HG02610 (cell line): Measurements from ENCODE around the gene ZFPM1.

Experiments used
- ATAC-seq: cut with Tn5 transposase; IDR thresholded peaks from one replicate; pipeline ENCODE4 v1.9.1; 2021; ENCODE audit warnings: mild to moderate bottlenecking, moderate library complexity; ENCODE audit not compliant: unreplicated experiment

Gene ZFPM1

DNA sequence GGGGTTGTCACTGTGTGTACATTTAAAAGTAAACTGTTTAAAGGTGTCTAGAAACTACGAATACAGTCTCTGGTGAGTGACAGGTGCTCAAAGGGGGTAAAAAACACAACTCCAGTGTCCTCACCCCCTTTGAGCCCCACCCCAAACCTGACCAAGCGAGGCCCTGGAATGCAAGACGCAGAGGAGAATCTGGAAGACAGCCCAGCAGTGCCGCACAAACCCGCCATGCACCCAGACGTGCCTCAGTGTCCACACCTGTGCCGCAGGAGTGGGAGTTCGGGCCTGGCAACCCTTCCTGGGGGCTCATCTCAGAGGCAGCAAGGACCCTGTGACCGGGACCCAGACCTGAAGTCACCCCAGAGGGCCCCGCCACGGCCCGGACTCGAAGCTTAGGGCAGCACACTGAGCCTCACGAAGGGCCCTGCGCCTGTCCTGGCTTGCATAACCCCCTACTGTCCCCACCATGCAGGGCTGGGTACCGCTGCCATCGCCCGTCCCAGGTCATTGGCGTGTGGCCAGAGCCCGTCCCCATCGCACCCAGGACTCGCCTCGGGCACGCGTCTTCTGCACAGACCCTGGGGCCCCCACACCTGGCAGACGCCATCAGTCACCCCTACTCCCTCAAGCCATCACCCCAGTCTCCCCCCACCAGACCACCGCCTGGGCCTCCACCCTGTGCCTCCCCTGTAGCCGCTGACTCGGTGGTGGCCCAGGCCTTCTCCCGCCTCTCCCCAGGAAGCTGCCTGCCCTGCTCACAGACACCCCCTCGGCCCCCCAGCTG lies 84.1 kb downstream of the ZFPM1 start:
- ATAC-seq: no peak

DNA sequence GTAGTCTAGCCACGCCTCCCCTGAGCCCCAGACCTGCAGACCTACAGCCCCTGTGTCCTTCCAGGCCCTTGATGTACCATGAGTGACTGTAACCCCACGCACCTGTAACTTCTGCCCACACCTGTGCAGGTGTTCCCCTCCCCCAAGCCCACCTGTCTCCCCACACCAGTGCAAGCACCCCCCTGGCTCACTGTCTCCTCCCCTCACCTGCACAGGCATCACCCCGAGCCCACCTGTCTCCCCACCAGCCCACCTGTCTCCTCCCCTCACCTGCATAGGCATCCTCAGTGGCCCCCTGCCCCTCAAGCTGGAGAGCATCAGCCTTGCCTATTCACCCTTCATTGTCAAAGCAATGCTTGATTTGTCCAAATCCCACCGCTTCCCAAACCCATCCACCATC lies 84.8 kb downstream of the ZFPM1 start:
- no peak for ATAC-seq

DNA sequence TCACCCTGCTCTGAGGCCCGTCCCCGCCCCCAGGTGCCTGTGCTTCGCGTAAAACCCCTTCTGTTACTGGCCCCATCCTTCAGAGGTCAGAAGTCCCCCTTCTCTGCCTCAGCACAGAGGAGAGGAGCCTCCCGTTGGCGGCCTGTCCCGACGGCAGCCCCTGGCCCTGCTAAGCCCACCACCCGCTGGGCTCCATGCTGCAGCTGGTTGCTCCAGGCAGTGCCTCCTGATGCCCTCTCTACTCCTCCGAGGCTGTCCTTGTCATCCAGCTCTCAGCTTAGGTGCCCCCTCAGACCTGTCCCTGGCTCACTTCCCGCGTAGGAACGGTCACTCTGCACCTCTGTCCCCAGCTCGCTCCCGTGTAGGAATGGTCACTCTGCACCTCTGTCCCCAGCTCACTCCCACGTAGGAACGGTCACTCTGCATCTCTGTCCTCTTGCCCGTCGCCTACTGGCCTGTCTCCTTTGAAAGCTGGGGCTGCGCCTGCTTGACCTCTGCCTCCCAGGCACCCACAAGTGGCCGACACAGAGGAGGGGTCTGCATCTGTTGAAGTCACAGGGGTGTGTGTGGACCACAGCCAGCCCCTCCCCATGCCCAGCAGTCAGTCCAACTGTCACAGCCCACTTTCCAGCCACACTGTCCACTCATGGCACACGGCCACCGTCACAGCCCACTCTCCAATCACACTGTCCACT lies 85.4 kb downstream of the ZFPM1 start:
- ATAC-seq: no peak

DNA sequence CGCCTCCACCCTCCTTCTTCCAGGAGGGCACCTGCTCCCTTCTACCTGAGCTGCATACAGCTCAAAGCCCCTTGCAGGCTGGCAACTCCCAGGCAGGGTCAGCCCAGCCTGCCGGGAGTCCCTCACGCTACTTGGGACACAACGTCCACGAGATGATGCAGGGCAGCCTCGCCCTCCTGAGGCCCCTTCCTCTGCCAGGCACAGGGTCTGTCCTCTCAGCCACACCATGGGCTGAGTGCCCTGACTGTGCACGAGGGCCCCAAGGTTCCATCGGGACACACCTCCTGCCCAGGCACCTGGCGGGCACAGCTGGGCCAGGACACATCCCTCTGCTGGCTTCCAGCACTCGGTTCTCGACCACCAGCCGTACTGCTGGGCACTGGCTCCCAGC lies 86.2 kb downstream of the ZFPM1 start:
- ATAC-seq: no peak

DNA sequence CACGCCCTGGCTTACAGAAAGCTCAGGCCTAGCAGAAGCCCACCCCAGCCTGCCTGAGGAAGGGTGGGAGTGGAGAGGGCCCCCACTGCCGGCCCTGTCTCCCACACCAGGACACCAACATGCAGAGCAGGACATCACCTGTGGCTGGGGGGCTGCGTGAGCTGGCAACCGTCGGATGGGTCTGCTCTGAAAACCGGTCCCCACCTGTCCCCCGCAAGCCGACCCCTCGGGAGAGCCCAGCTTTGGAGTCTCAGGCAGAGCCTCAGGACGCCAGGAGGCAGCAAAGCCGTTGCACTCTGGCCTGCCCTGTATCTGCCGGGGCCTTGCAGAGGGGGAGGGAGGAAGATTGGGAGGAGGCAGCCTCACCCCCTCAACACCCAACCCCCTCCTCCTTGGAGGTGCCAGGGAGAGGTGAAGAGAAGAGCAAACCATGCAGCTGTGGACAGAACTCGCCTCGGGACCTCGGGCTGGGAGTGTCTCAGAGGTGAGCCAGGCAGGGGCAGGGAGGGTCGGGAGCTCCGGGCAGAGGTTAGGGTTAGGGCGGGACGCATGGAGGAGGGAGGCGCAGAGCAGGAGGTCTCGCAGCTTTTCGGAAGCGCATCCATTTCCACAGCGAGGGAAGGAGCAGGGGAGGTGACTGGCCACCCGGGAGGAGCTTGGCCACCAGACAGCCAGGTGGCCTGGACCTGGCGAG lies 86.7 kb downstream of the ZFPM1 start:
- ATAC-seq: no peak

DNA sequence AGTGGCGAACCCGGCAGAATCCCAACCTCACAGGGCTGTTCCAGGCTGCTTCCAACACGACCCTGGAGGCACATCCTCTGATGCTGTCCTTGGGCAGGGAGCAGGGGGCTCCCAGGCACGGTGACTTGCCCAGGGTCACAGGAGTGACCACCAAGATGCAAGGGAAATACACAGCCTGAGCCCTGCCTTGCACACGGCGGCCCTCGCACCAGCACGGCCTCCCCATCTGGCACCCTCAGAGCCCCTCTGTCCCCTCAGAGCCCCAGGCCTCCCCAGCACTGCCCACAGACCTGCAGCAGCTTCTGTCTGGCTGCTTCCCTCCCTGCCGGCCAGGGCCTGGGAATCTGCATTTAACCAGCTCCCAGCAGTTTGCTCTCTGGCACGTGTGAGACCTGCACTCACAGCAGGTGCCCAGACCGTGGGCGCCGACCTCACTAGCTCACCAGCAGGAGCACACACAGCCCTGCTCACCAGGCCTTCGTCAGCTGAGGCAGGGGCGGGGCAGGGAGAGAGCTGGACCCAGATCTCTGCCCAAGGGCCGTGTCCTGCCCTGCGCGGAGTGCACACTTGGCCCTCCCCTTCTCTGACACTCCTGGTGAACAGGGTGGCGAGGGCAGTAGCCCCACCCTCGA lies 87.4 kb downstream of the ZFPM1 start:
- no peak for ATAC-seq

DNA sequence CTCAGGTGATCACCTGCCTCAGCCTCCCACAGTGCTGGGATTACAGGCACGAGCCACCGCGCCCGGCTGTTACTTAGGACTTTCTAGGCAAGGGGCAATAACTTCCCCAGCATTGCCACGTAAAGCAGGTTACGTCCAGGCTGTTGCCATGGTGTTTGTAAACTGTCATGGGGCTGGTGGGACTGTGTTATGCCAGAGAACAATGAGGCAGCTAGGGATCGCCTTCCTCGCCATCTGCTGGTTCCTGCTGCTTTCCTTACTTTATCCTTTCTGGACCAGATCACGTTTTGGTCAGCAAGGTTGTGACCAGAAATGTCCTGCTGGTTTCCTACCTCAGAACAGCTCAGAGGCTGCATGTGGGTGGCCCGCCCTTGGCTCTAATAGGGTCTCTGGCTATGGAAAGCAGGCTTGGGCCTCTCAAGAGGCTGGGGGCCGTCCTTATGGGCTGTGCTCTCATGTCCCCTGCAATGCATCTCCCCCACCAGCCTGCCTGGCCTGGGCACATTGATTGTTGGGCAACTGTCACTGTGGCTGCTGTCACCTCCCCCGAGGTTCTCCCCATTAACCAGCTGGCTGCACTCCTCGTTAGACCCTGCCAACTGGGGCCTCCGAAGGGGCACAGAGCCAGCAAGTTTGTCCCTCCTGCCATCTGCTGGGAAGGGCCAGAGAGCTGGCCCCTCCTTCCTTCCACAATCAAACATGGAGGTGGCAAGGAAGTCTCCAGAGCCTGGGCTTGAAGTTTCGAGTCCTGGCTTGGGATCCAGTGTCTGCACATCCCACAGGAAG lies 88.9 kb downstream of the ZFPM1 start:
- ATAC-seq: no peak

DNA sequence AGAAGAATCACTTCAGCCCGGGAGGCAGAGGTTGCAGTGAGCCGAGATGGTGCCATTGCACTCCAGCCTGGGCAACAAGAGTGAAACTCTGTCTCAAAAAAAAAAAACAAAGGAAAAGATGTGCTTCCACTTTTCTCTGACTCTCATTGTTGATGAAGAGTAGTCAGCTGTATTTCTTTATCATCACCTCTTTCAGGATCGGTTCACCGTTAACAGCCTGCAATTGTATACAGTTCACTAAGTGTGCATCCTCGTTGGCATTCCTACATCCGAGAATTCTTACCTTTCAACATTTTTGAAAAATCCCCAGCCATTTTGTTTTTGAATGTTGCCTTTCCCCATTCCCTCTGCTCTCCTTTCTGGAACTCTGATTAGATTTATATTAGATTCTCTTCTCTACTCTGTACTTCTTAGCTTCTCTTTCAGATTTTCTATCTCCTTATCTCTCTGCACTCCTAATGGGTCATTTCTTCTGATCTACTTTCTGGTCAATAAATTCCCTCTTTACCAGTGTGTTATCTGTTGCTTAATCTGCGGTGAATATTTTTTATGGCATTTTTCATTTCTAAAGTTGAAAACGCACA lies 90.2 kb downstream of the ZFPM1 start:
- ATAC-seq: no peak

DNA sequence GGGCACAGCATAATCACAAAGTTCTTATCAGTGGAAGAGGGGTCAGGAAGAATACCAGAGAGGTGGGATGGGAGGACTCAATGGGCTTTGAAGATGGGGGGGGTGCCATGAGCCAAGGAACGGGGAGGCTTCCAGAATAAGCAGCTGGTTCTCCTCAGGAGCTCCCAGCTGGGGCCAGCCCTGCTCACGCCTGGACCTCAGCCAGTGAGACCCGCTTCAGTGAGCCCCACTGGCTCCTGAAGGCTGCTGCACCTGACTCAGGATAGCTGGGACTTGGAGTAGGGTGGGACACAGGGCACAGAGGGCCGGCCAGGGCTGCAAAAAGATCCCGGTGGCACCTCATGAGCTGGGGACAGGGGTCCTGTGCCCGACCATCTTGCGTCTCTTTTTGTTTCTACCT lies 92.7 kb downstream of the ZFPM1 start:
- no peak for ATAC-seq

DNA sequence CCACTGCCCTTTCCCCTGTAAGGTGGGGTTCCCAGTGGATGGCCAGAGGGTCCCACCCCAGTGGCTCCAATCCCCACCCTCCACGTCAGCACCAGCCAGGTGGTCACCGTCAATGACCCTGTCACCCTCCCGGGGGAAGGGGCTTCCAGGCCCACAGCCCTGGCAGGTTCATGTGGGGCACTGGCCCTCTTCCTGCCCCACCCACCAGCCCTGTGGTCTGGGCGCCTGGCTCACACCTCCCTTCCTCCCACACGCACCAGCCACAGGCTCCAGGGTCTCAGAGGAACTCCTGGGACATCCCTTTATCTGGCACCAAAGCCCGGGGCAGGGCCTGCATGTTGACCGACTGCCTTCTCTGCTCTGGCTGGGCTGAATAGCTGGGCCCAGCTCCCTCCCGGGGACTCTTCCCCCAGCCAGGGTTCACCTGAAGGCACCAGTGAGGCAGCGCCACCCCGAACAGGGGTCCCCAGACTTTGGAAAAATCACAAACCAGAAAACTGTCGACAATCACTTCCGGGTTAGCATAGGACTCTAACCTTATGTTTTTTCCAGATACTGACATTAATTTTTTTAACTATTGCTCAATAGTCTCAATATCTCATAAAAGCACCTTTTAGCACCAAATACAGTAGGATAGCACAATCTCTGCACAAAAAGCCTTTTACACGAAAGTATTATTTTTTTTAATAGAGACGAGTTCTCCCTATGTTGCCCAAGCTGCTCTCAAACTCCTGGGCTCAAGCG lies 95.2 kb downstream of the ZFPM1 start:
- ATAC-seq: no peak

DNA sequence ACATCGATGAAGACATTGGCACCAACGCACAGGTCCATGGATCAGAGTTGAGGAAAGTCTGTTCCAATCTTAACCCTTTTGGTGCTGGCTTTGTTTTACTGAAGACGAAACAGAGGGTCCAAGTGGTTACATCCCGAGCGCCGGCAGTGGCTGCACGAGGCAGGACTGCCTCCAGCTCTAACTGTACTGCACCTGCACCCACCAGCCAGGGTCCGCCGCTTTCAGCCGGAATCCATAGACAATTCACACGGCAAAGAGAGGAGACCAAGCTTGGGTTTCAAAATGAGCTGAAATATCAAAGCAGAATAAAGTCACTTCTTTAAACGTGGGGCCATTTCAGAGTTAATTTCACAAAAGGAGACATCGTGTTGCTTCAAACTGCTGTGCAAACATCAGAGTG lies 95.9 kb downstream of the ZFPM1 start:
- ATAC-seq: no peak

DNA sequence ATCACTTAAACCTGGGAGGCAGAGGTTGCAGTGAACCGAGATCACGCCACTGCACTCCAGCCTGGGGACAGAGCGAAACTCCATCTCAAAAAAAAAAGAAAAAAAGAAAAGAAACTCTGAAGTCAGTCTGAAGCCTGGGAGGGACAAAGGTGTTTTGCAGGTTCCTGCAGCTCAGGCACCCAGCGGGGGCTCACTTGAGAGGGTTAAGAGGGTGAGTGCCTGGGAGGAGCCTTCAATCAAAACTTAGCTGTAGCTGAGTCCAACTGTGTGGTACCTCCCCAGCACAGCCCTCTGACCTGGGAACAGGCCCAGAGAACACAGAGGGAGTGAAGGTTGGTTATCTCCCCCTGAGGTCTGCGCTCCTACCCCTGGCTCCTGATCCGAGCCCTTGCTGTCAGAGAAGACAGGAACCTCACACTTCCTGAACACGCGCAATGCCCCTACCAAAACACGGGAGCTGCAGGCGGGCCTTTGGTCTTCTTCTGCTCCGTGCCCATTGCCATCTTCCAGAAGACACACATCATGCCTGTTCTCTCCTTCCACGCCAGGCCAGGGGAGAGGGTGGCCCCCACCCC lies 96.7 kb downstream of the ZFPM1 start:
- no peak for ATAC-seq

DNA sequence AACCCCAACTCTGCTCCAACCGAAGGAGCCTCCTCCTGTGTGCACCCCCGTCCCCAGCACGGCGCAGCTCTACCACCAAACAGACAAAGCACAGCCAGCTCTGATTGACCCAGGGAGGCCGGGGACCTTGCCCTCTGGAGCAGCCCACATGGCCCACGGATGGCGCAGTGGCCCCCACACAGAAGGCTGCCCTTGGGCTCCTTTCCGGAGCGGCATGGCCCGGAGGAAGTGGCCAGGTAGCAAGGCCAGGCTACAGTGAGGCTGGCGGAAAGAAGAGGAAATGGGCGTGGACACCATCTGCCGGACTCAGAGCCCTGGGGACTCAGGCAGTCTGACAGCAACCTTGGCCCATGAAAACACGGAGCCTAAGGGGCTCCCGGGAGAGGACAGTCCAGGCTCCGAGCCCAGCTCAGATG lies 97.2 kb downstream of the ZFPM1 start:
- no peak for ATAC-seq

DNA sequence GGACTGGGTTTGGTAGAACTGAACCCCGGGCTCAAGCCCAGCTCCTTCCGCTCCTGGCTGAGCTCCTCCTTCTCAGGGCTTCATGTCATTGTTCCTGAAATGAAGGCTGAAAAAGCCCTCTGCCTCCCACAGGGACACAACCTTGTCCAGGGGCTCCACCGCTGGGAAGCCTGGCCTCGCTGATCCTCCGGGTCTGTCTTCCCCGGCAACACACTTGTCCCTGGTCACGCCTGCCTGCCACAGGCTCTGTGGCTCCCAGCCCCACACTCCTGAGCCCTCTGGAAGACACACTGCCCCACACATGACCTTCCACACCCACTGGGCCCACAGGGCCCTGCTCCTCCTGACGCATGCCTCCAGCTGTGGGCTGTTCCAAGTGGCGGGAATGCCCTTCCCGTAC lies 99.1 kb downstream of the ZFPM1 start:
- no peak for ATAC-seq

DNA sequence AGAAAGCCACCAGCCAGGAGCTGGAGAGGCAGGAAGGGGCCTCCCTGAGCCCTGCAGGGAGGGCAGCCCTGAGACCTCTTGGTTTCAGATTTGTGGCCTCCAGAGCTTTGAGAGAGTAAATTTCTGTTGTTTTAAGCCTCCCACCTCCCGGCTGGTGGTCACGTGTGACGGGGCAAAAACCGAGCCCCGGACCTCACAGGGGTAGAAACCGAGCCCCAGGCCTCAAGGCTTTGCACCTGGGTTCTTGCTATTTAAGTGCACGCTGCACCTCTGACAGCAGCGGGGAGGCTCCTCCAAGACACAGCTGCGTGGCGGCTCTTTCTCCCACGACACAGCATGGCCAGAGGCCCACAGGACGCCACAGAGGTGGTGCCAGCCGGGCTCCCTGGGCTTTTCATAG lies 99.7 kb downstream of the ZFPM1 start:
- no peak for ATAC-seq

DNA sequence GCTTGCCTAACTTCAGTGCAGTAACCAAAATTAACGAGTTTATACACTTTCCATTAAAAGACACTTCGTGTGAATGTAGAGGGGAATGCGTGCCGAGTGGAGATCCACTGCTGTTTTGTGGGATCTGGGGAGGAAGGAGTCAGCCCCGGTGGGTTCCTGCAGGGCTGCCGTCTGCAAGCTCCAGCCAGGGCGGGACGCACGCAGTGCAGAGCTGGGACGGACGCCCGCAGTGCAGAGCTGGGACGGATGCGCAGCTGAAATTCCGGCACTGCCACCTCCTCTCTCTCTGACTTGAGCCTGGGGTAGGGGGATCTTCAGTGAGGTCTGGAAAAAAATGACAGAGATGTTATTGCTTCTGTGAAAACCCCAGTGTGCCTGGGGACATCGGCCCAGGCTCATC lies 100.7 kb downstream of the ZFPM1 start:
- ATAC-seq: no peak

DNA sequence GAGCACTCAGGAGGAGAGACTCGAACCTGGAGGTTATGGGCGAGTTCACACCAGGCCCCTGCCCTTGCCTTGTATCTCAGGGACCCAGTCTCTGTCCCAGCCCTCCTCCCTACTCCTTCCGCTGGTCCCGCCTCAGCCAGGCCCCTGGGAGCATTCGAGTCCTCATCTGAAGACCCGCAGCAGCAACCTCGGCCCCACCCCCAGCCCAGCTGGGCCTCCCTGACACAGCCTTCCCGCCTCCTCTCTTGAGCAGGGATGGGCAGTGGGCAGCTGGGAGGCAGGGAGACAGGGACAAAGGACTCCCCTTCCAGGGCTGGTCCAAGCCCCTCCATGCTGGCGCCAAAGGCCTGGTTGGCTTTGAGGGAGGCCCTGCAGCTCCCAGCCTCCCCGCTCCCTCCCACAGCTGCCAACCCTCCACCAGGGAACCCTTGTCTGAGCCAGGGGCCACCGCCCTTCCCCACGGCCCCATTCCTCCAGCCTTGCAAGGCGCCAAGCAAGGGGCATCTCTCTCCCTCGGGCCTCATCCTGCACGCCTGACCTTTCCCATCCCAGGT lies 101.7 kb downstream of the ZFPM1 start:
- no peak for ATAC-seq

DNA sequence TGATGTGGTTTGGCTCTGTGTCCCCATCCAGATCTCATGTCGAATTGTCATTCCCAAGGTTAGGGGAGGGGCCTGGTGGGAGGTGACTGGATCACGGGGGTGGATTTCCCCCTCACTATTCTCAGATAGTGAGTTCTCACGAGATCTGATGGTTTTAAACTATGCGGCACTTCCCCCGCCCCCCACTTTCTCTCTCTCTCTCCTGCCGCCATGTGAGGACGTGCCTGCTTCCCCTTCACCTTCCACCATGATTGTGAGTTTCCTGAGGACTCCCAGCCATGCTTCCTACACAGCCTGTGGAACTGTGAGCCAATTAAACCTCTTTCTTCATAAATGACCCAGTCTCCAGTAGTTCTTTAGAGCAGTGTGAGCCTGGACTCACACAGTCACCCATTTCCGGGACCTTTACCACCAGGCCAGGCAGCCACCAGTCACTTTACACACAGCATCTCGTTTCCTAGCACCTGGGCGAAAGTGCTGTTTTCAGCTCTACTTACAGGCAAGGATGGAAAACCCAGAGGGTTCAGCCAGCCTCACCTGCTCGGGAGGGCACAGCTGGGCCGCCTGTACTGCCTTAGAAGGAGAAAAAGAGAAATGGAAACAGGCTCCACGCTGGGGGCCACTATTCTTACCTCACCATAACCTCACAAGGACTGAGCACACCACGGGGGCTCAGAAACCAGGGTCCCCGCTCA lies 103.4 kb downstream of the ZFPM1 start:
- no peak for ATAC-seq
